Fibroblast of the aortic adventitia (primary cell): ENCODE measurements around the gene C22orf39. TPM values are rescaled to one million over a fixed set of nuclear protein-coding genes. Genes with fewer than 3 reads are reported as not detected.

ENCODE experiments used
- DNase-seq: peaks from one replicate; pipeline ENCODE4 v3.0.0-alpha.2; 2010; ENCODE audit warnings: low read depth
- H3K4me3 ChIP-seq: 2 replicates; pipeline ENCODE4 v1.5.1; 2011; ENCODE audit warnings: low read depth, mild to moderate bottlenecking, control low read depth, low read length, moderate library complexity
- CTCF ChIP-seq: IDR thresholded peaks from 2 replicates; pipeline ENCODE4 v1.5.1; 2011; ENCODE audit warnings: mild to moderate bottlenecking, low read length, control low read depth, inconsistent platforms; ENCODE audit not compliant: insufficient read depth
- total RNA-seq: library from RNA; depleted of rRNA; stranded (reverse); fragments of >200 nt; gene quantifications from 2 replicates; pipeline ENCODE4 v1.2.3, GENCODE V29; 2012; ENCODE audit warnings: low replicate concordance

Gene C22orf39
- total RNA-seq, 1 donor: 10.5 TPM

GRCh38 chr22:19434829-19435580 is 12.5 kb downstream of the C22orf39 start:
- no peak for DNase-seq
- no peak for TF ChIP-seq CTCF
- H3K4me3 ChIP-seq: no peak overlapping the region

GRCh38 chr22:19434401-19434800 is 13.1 kb downstream of the C22orf39 start:
- TF ChIP-seq CTCF: no peak
- no peak for DNase-seq
- no peak overlapping the region for H3K4me3 ChIP-seq

- peak; percentile 93 for DNase-seq
- peak within 1 kb of the TSS; percentile 89 for H3K4me3 ChIP-seq
- TF ChIP-seq CTCF: no peak
These were observed 15.2 kb downstream of the C22orf39 start, which contains the start of gene MRPL40 for GRCh38 chr22:19432133-19432851. Gene MRPL40 (plus strand): TSS chr22:19432545. CDS start chr22:19432555, 10 bp downstream.

GRCh38 chr22:19431649-19432132 is 15.8 kb downstream of the C22orf39 start, which contains the start of gene HIRA:
Gene HIRA (minus strand): TSS chr22:19431733. CDS start chr22:19431476, 257 bp downstream.
- TF ChIP-seq CTCF: no peak
- peak within 1 kb of the TSS; percentile 89 for H3K4me3 ChIP-seq
- DNase-seq: peak; percentile 72

- H3K4me3 ChIP-seq: peak overlapping the region; percentile 89
- peak; percentile 37 for TF ChIP-seq CTCF
- DNase-seq: peak; percentile 36
These were observed 16.5 kb downstream of the C22orf39 start for GRCh38 chr22:19430890-19431541.
